Measurements from ENCODE around the gene CCDC197.

The CCDC197 gene

DNA sequence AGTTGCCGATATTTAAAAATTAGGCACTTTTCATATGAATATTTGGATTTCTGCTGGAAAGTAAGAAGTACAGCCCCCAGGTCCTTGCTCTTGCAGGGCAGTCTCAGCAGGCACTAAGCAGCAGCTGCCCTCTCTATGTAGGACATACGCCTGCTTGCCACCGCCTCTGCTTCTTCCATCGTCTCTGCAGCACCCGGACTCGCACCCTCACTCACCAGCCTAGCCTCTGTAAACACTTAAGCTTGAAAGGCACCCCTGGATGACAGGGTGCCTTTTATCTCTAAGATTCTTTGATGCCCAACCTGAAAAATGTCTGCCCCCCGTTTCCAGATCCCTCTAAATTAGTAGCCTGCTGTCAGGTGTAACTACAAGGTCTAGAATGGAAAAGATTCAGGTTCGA is 48.0 kb downstream of the CCDC197 start:
- no peak for DNase-seq

DNA sequence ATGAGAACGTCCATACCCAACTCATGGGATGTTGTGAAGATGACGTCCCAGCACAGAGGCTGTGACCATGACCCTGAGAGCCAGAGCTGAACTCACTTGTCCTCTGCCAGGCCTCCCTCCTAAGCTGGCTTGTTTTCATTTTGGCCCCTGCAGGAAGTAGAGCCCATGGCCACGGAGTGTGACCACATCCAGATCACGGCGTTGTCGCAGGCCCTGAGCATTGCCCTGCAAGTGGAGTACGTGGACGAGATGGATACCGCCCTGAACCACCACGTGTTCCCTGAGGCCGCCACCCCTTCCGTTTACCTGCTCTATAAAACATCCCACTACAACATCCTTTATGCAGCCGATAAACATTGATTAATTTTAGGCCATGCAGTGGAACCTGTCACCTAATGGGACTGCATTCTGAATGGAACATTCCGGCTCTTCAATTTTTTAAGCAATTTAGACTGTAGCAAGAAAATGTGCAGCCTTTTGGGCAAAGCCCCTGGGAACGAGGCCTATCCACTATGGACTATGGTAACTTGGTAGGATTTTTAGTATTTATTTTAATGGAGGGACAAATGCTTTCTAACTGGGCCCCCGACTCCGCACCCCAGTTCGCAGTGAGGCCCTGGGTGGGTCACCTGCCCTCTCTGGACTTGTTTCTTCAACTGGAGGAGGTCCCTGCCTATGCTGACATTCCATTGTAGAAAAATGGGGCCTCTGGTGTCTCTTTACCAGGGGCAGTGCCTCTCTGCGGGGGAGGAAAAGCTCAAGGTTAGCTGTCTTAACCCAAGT is 48.7 kb downstream of the CCDC197 start:
- DNase-seq, result no peak

DNA sequence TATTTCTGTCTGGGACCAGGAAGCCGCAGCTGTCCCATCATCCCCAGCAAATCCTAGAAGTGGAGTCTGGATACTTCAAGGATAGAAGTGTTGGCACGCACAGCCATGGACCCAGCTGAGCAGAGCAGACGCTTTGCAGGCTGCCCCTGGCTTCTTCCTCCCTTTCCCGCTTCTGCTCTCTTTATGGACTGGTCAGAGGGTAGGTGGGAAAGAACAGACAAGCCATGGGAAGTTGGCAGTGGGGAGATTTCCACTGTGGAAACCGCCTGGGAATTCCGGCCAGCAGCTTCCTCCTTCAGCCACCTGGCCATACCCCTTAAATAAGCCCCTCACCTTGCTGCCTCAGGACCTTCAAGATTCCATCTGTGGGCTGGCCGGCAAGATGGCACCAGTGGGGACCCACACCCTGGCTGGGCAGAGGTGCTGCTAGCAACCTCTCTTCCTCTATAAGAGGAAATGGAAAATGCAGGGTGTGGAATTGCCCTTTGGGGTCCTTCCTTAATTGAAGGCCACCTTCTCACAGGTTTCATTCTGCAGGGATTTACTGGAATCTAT is 49.7 kb downstream of the CCDC197 start:
- DNase-seq, result no peak

DNA sequence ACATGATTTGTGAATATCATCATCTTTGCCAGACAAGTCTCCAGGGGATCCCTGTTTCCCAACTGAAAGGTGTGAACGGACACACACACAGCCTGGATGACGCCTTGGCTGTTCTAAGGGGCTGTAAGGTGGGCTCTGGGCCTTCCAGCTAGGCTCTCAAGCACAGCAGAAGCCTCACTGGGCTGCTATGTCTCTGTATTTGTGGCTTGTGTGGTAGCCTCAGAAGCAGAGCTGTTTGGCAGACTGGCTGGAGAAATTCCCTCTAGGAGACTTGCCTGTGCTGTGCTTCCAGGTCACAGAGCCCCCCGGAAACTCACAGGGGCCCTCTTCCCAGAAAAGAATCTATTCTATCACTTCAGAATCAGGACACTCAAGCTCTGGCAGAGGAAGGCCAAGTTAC is 50.5 kb downstream of the CCDC197 start:
- DNase-seq, result no peak

- no peak for DNase-seq
Measured at GRCh38 chr14:94048691-94049624, 51.9 kb downstream of the CCDC197 start.

GRCh38 chr14:94049625-94050023 is 52.5 kb downstream of the CCDC197 start:
- no peak for DNase-seq

DNA sequence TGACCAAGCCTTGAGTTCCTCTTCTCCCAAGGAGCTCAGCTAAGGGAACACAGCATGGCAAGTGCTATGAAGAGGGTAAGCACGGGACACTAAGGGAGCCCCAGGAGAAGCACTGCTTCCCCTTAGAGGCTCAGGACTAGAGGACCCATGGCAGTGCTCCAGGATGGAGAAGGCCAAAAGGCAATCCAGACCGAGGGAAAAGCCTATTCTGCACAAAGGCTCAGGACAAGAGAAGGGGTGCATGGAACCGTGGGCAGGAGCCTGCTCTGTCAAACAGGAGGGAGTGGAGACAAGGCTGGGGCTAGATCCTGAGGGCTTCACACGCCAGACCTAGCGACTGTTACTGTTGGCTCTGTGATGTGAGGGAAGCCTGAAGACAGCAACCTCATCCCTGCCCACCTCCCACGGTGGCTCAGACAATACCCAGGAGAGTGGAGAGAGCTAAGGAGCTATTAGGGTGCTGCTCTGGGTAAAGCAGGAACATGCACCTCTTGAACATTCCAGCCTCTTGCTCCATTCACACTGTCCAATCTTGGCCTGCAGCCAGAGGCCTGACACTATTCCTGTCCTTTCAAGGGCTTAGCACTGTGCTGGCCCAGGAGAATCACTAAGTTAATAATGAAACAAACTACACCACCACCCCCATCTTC is 53.3 kb downstream of the CCDC197 start:
- DNase-seq, result no peak

GRCh38 chr14:94051115-94051514 is 54.0 kb downstream of the CCDC197 start:
- DNase-seq, result no peak

GRCh38 chr14:94051779-94052178 is 54.7 kb downstream of the CCDC197 start:
- no peak for DNase-seq

DNA sequence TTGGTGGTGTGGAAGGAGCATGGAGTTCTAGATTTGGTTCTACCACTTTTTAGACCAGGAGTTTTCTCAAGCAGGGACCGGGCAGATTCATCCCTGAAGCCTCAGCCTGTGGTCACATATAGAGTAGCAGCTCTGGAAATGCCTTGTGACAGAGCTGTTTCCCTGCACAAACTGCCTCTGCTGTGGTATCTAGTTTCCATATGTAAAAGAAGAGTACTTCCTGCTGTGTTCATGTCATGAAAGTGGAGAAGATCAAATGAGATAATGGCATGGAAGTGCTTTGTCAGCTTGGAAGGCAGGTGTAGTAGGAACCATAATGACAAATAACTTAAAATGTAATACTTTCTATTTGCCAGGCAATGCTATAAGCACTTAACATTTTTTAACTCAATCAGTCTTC is 55.1 kb downstream of the CCDC197 start:
- DNase-seq, result no peak

- DNase-seq, result no peak
Measured at GRCh38 chr14:94052662-94053061, 55.6 kb downstream of the CCDC197 start.

GRCh38 chr14:94054401-94054800 is 57.3 kb downstream of the CCDC197 start:
- DNase-seq, result no peak

GRCh38 chr14:94054936-94055335 is 57.8 kb downstream of the CCDC197 start:
- no peak for DNase-seq

DNA sequence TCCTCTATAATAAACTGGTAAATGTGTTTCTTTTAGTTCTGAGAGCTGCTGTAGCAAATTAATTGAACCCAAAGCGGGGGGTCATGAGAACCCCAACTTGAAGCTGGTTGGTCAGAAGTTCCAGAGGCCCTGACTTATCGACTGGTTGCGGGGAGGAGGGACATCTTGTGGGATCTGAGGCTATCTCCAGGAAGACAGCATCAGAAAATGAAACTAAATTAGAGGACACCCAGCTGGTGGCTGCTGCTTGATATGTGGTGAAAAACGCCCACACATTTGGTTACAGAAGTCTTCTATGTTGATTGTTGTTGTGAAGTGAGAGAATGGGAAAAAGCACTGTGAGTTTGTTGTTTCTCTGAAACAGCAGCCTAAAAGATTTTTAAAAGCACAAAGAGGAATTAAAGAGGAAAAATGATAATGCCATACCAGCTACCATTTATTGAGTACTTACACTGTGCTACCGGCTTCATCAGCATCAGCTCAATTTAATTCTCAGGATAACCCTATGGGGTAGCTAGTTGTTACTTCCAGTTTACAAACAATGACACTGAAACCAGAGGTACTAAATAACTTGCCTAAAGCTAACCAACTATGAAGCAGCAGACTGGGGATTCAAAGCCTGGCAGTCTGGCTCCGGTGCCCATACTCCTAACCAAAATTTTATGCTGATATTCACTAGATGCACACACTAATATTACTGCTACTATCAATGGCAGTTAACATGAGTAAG is 59.6 kb downstream of the CCDC197 start:
- no peak for DNase-seq

- DNase-seq, result no peak
Measured at GRCh38 chr14:94058128-94058673, 61.1 kb downstream of the CCDC197 start.

Data from GDM1 (cell line).